Myocyte (in vitro differentiated cells): Measurements from ENCODE around the gene F2. TPM values are rescaled to one million over a fixed set of nuclear protein-coding genes. Genes with fewer than 3 reads are reported as not detected.
A peak's percentile ranks its signal among the peaks of the same experiment; 100 is the strongest.
"Not testable (repeated sequence)": the region's sequence is repeated elsewhere in the genome, so short reads cannot be mapped to it uniquely, and the experiment has no call there.

Experiments used
- DNase-seq: peaks from one replicate; pipeline ENCODE4 v3.0.0-alpha.2; 2012; ENCODE audit warnings: low read depth
- polyA plus RNA-seq: library from polyadenylated mRNA; unstranded; fragments of >200 nt; gene quantifications from one replicate; pipeline ENCODE4 v1.2.1, GENCODE V29; 2012; ENCODE audit warnings: missing spikeins
- total RNA-seq: library from RNA; depleted of rRNA; stranded (reverse); fragments of >200 nt; gene quantifications from 2 replicates; pipeline ENCODE4 v1.2.3, GENCODE V29; 2014

The F2 gene
- total RNA-seq, result not detected in 2 replicates
- 0.16 TPM for polyA plus RNA-seq

GRCh38 chr11:46719048-46719542 is at the start of gene F2:
Gene F2 (plus strand): TSS chr11:46719213. CDS start chr11:46719236, 23 bp downstream.
- no peak for DNase-seq

- no peak for DNase-seq
Measured at GRCh38 chr11:46669711-46670139, 49.3 kb upstream of the F2 start.

GRCh38 chr11:46670521-46670920 is 48.5 kb upstream of the F2 start:
- not testable (repeated sequence) for DNase-seq

GRCh38 chr11:46671958-46672315 is 47.1 kb upstream of the F2 start:
- DNase-seq, result no peak

DNA sequence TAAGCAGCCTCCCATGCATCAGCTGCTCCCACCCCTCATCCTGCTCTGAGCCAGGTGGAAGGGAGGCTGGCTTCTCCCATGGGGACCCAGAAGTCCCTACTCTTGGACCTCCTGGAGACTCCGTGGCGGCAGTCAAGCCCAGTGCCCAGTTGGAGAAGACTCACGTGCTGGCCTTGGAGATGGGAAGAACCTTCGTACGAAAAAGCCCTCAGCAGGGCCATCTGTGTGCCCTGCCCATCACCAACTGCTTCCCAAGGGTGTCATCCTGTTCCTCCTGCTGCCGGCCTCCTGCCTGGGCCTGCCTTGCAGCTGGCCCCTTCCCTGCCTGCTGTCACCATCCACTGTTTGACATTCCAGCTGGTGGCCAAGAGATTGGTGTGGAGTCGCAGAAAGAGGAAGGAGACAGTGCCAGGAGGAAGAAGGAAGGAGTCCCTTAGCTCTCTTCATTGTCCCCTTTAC is 46.6 kb upstream of the F2 start:
- DNase-seq, result peak; percentile 86

- peak; percentile 64 for DNase-seq
Measured at GRCh38 chr11:46673713-46674462, 45.1 kb upstream of the F2 start.

- peak; percentile 95 for DNase-seq
Measured at GRCh38 chr11:46674463-46675287, 44.3 kb upstream of the F2 start.

DNA sequence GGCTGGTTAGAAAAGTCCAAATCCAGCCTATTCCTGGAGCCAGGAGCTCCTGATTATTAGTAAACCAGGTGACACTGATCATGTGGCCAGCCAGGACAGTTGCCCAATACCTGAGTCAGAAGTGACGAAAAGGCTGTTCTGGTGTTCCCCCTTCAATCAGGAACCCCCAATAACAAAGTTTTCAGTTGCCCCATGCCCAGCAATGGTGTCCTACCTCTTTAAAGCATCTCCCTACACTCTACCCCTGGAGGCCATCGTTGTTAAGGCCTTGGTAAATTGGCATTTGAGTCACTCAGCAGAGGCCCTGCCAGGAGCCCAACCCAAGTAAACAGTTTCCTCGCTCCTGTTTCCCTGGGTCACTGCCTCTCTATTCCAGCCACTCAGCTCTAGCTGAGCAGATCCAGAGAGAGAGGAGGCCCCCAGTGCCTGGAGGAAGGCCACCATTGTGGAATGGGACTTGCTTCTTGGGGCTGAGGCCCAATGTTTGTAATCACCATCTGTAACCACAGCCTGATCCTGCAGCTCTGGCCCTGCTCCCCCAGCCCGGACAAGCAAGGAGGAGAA is 43.6 kb upstream of the F2 start:
- peak; percentile 91 for DNase-seq

DNA sequence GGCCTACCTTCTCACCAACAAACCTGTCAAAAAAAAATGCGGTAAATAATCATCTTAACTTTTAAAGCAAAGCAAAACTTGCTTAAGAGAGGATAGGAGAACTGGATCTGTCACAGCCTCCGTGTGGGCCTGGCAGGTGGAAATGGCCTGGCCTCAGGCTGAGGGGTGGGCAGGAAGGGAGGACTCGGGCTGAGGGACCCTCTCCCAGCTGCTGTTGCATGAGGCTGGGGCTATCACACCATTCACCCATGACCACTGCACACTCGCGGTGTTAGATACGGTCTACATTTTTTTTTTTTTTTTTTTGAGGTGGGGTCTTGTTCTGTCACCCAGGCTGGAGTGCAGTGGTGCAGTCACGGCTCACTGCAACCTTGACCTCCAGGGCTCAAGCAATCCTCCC is 43.1 kb upstream of the F2 start:
- DNase-seq, result no peak

DNA sequence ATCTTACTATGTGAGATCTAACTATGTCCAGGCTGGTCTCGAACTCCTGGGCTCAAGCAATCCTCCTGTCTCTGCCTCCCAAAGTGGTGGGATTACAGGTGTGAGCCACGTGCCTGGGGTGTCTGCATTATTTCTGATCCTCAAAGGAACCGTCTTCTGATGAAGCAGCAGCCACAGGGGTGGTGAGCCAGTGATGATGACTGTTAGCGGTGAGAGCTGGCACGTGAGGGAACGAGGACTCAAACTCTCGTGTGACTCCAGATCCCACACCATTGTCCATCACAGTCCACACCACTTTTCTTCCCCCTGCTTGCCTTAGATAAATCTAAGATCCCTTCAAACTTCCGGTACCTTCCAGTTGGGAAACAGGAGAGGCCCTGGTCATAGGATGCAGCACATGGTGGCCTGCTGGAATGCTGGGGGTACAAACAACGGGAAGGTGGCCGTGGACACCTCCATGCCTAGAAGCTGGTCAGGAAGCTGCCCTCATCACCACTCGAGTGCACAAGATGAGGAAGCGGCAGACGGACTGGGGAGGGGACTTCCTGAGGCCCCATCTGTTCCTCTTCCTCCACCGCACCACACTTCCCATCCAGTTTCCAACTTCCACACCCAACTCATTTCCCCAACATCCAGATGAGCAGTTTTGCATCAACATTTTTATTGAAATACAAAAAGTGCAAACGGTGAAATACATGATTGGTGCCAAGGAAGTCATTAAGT is 42.4 kb upstream of the F2 start:
- DNase-seq, result no peak

GRCh38 chr11:46677169-46677568 is 41.8 kb upstream of the F2 start:
- no peak for DNase-seq

DNA sequence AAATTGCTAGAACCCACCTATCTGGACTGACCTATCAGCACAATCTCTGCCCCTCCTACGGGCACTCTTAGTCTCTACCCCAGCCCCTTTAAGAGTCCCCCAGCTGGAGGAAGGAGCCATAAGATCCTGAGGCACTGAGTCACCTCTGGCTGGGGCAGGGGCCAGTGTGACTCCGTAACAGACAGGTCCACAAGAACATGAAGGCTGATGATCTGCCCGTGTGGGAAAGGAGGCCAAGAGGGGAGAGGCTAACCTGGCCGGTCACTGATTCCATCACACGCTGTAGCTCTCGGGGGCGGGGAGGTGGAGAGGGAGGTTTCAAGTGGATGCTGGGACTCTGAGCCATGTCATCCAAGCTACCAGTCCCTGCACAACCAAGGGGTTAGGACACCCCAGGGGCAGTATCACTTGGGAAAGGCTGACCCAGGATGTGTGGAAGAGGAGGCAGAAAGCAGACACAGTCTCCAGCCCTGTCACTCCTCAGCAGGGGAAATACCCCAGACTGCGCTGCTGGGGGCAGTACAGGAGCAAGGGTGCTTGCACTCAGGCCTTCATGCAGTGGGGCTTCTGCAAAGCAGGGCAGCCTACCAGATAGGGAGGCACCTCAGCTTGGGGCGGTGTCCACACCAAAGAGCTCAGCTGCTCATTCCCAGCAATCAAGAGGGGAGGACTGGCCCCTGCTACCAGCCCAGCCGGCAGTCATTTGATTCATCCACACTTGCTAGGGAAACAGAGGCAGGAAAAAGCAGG is 40.8 kb upstream of the F2 start:
- DNase-seq, result no peak

DNA sequence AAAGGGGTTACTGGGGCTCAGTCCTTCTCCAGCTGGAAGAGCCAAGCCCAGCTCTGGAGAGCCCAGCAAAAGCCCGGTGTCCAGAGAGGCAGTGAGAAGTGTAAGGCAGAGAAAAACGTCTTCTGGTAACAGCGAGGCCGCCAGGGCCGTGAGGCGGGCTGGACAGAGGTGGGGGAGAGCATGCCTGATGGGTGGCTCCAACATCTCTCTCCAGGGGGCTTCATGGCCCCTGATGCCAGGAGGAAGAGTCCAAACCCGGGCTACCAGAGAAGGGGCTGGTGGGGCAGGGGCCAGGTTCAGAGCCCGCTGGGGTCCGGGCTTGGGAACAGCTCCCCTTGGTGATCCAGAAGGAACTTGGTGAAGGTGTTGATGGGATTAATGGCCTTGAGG is 40.3 kb upstream of the F2 start:
- DNase-seq, result no peak

DNA sequence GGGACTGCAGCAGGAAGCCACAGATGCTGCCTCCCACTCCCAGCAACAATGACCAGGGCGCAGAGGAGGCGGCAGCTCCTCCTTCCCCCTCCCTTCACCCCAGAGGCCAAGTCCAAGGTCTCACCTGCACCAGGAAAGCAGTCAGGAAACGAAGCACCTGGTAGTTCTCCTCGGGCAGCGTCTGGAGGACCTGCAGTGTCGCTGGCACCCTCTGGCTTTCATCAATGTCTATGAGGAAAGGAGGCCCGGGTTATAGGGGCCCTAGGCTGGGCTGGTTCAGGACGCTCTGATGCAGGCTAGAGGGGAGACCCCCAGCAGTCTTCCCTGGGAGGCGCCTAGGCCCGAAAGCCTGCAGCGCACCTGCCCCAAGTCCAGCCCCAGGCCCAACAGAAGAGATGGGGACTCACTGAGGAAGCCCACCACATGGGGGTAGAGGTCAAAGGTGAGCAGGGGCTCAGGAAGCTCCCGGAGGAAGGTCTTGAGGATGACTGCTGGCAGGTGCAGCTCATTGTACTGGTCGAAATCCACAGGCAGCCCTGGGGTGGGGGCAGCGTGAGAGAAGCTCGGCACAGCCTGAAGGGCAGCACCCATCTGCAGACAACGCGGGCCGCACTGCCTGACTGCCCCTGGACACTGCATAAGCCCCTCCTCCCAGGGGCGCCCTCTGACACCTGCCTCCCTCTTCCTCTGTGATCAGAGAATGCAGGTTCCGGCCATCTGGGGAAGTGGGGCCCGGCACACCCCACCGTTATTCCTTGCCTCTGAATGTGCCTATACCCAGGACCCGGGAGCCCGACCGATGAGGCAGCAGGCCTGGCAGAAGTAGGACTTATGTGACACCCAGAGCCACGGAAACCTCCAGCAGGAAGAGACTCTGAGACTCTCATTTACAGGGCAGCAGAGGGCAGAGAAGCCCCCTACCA is 39.5 kb upstream of the F2 start:
- no peak for DNase-seq

- DNase-seq, result no peak
Measured at GRCh38 chr11:46680164-46680760, 38.8 kb upstream of the F2 start.

DNA sequence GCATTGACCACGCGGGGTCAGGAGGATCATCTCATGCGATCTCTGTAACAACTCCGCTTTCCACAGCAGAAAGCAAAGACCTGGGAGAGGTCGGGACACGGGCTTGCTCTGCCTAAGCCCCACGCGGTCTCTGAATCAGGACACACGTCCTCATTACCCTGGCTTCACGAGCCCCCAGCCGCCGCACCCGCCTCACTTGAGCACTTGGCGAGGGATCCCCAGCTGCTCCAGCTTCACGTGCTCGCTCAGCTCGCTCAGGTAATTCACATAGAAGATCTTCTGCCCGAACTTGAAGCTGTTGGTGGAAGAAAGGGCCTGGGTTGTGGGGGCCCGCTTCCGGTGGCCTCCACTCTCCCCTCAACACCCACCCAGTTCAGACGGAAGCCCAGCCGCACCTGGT is 38.2 kb upstream of the F2 start:
- DNase-seq, result no peak

DNA sequence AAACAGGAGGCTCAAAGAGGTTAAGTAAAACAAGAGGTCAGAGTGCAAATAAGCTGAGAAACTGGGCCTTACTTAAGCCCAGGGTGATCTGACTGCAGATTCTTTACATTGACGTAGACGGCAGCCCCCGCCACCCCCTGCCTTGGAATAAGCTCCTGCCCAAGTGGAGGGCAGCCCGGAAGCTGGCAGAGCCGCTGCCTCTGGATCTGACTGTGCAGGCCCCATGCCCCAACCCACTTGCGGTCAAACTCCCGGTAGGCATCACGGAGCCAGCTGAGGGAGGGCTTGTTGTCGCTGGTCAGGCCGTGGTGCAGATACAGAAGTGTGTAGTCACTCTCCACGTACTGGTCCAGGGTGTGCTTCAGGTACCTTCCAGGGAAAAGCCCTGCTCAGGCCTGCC is 37.2 kb upstream of the F2 start:
- no peak for DNase-seq

DNA sequence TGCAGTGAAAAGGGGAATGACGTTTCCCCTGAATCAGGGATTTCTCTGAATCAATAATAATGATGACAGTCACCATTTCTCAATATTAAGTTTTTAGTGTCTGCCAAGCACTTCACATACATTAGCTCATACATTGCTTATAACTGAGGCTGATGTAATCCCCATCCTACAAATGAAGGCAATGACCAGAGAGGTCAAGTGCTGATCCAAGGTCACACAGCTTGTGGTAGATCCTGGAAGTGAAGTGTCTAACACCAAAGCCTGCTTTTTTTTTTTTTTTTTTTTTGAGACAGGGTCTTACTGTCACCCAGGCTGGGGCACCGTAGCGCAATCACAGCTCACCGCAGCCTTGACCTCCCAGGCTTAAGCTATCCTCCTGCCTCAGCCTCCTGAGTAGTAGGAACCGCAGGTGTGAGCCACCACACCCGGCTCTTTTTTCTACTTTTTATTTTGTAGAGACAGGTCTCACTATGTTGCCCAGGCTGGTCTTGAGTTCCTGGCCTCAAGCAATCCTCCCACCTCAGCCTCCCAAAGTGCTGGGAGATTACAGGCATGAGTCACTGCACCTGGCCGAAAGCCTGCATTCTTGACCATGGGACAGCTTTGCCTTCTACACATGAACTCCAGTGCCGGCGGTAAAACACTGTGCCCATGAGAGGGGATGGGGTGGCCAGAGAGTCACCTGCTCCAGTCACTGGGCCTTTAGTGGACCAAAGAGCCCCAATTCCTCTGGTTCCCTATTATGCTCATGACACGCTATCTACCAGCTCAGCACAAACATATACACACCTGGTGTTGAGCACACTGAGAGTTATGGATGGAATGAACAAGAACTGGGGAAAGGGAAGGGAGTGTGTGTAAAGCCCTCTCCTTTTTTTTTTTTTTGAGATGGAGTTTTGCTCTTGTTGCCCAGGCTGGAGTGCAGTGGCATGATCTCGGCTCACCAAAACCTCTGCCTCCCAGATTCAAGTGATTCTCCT is 36.0 kb upstream of the F2 start:
- DNase-seq, result no peak
